Measurements from ENCODE around the gene VEPH1.
A peak's percentile ranks its signal among the peaks of the same experiment; 100 is the strongest.

VEPH1 gene

DNA sequence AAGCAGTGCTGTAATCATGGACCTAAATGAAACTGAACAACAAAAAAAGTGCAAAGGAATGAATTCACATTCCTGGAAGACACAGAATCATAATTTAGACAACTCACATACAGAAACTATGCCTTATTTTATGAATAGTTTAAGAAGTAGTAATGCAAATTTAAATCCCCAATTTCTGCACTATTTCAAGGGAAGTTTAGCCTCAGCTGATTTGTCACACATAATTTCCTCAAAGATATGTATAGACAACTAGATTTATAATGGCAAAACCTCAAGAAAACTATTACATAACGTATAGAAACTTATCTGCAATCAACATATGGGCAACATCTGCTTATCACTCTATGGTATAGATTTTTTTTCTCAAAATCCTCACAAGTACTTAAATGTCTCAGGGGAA is 74.4 kb downstream of the VEPH1 start:
- no peak for DNase-seq (ENCODE audit: low spot score)

- DNase-seq (ENCODE audit: low spot score), result peak; percentile 17
Measured at GRCh38 chr3:157427901-157428300, 75.3 kb downstream of the VEPH1 start.

- no peak for DNase-seq (ENCODE audit: low spot score)
Measured at GRCh38 chr3:157423337-157423736, 79.9 kb downstream of the VEPH1 start.

GRCh38 chr3:157420606-157421130 is 82.5 kb downstream of the VEPH1 start:
- no peak for DNase-seq (ENCODE audit: low spot score)

DNA sequence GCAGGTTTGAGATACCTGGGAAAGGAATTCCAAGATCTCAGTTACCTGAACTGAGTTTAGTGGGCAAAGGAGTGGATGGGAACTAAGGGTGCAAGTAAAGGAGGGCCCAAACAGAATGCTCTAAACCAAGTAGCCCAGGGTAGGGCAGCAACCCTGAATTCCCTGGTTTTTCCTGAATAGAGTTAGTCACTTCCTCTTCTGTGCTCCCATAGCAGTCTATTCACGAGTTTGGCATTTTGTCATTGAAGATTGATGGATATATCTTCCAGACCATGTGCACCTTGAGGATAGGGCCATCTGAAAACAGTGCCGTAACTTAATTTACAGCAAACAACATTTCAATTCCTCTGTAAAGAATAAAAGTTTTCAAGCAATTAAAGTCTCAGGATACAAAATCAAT is 85.1 kb downstream of the VEPH1 start:
- no peak for DNase-seq (ENCODE audit: low spot score)

DNA sequence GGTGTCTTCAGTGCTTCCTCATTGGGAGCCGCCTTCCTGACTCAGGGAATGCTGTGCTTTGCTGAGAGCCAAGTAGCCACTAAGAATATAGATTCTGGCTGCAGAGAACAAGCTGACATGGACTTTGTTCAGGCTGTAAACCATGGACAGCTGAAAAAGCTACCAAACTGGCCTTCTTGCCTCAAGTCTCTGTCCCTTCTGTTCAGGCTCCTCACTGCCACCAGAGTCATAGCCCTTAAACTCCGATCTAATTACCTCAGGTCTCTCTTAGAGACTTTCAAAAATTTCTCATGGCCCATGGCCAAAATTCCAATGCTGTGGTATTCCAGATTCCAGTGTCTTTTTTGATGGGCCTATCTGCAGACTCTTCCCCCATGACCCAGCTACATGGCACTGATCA is 86.0 kb downstream of the VEPH1 start:
- DNase-seq (ENCODE audit: low spot score), result no peak

DNA sequence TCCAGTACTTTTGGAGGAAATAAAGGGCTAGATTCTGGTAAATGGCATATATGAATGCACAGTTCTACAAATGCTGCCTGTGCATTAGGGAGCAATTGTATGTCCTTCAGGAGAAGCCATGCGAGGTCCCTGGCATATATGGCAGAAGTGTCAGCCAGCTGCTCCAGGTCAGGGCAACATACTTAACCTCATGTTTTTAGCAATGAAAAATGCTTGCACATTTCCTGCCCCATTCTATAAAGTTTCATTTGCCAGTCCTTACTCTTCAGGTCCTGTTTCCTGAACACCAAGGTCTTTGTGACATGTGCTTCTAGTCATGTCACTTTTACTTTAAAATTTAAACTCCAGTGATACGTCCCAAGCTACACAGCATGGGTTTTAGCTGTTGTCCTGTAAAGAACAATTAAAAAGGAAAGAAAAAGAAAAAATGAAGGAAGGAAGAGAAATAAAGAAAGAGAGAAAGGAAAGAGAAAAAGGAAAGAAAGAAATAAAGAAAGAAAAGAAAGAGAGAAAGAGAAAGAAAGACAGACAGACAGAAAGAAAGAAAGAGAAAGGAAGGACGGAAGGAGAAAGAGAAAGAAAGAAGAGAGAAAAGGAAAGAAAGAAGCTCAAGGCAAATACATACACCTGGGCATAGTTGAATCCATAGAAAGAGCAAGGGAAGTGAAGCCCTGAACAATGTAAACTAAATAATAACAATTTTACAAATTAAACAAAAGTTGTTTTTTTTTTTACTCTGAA is 86.7 kb downstream of the VEPH1 start:
- DNase-seq (ENCODE audit: low spot score), result no peak

- DNase-seq (ENCODE audit: low spot score), result no peak
Measured at GRCh38 chr3:157414861-157415260, 88.4 kb downstream of the VEPH1 start.

GRCh38 chr3:157412323-157412855 is 90.8 kb downstream of the VEPH1 start:
- no peak for DNase-seq (ENCODE audit: low spot score)

DNA sequence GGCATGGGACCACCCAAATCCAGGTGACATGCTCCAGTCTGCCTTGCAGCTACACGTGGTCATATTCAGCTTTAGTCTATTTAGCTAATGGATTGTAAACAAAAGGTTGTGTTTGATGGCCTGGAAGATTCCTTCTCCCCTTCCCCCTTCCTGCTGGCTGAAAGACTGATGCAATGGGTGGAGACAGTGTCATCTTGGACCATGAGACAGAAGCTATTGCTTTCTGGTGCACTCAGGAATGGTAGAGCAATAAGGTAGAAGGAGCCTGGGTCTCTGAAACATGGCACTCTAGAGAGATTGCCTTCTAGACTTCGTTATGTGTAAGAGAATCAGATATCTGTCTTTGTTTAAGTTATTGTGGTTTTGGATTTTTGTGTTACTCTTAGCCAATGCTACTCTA is 92.3 kb downstream of the VEPH1 start:
- DNase-seq (ENCODE audit: low spot score), result no peak

DNA sequence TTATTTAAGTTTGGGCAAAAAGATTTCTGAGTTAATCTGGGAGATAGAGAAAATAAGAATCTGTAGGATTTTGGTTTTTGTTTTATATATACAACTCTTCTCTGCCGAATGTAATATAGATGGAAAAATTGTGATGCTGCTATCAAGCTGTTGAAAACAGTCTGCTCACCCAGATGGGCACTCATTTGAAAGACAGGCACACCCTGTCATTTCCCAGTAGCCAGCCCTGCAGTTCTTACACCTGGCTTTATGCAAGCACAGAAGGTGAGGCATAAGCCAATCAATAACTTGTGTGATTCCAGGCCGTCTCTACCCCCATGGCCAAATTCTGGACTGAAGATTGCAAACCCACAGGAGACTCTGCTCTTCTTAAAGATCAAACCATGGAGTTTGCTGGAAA is 93.7 kb downstream of the VEPH1 start:
- DNase-seq (ENCODE audit: low spot score), result peak; percentile 7

DNA sequence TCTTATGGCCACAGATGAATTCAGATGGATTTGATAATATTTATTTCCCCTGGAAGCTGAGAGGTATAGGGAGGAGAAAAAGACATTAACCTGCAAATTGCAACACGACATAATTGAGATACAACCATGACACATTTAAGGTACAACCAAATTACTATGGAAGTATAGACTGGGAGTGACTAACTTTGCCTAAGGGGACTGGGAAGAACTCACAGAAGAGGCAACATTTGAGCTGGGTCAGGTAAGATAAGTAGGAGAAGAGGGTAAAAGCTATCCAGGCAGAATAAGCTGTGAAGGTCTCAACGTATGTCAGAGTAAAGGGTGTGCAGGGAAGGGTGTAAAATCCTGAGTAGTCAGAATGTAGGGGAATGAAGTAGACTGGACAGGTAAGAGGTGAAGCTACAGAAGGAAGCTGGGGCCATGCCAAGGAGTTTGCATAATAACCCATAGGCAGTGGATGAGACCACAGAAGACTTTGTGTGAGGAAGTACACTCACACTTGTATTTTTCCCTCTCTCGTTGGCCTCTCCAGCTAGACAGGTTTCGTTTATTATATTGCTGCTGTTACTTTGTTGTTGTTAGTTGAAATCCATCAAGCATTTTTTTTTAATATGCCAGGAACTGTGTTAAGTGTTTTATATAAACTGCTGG is 94.6 kb downstream of the VEPH1 start:
- no peak for DNase-seq (ENCODE audit: low spot score)

GRCh38 chr3:157407769-157408168 is 95.4 kb downstream of the VEPH1 start:
- DNase-seq (ENCODE audit: low spot score), result no peak

DNA sequence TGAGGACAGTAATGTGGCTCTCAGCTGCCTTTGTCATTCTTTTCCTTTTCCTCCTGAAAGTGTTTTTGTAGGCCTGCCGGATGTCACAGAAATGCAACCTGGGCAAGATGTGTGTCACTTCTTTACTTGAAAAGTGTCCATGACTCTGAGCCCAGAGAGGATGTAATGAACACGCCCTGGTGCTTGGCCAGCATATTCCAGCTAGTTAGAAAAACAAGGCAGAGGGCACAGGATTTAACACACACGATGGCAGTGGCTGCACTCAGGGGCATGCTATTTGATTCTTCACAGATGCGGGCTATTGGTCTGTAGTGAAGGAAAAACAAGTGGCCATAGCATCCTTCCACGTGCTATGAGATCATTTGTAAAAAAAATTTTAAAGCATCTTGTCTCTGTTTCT is 96.8 kb downstream of the VEPH1 start:
- no peak for DNase-seq (ENCODE audit: low spot score)

- DNase-seq (ENCODE audit: low spot score), result no peak
Measured at GRCh38 chr3:157405457-157405856, 97.8 kb downstream of the VEPH1 start.

DNA sequence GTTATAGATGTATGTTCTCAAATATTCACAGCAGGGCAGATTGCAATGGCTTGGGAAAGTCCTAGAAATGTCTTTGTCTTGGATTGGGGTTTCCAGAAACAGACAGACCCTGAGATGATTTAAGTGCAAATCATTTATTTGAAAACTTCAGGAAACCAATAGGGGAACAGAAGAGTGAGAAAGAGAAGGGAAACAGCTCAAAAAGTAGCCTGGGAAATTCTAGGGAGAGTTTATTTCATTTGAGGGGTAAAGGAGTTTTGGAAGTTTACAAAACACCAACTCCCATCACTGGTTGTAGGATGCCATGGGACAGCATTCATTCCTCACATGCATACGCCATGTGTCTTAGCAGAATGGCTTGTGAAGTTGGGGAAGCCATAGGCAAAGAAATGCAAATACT is 98.8 kb downstream of the VEPH1 start:
- DNase-seq (ENCODE audit: low spot score), result no peak

DNA sequence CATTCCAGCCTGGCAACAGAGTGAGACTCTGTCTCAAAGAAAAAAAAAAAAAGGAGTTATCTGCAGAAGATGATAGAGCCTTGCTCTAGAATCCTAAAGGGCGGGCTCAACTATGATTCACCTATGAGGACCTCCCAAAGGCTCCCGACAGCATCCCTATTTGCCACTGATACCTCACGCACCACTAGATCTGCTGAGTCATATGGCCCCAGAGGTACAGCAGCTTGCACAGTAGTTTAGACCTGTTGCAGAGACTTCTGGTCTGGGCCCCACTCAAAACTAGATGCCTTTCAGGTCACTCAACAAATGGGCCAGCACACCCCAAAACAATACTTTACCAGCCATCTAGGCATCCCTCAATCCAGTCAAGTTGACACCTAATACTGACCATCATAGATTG is 104.6 kb downstream of the VEPH1 start:
- DNase-seq (ENCODE audit: low spot score), result no peak

- peak; percentile 30 for DNase-seq (ENCODE audit: low spot score)
Measured at GRCh38 chr3:157394411-157394810, 108.8 kb downstream of the VEPH1 start.

GRCh38 chr3:157393113-157393512 is 110.1 kb downstream of the VEPH1 start:
- DNase-seq (ENCODE audit: low spot score), result no peak

DNA sequence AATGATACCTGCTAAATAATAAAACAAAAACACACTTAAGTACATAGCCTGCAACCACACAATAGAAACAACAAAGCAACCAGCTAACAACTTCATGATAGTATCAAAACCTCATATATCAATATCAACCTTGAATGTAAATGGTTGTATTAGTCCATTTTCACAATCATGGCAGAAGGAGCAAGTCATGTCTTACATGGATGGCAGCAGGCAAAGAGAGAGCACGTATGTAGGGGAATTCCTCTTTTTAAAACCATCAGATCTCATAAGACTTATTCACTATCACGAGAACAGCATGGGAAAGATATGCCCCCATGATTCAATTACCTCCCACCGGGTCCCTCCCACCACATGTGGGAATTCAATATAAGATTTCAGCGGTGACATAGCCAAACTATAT is 111.1 kb downstream of the VEPH1 start:
- no peak for DNase-seq (ENCODE audit: low spot score)

DNA sequence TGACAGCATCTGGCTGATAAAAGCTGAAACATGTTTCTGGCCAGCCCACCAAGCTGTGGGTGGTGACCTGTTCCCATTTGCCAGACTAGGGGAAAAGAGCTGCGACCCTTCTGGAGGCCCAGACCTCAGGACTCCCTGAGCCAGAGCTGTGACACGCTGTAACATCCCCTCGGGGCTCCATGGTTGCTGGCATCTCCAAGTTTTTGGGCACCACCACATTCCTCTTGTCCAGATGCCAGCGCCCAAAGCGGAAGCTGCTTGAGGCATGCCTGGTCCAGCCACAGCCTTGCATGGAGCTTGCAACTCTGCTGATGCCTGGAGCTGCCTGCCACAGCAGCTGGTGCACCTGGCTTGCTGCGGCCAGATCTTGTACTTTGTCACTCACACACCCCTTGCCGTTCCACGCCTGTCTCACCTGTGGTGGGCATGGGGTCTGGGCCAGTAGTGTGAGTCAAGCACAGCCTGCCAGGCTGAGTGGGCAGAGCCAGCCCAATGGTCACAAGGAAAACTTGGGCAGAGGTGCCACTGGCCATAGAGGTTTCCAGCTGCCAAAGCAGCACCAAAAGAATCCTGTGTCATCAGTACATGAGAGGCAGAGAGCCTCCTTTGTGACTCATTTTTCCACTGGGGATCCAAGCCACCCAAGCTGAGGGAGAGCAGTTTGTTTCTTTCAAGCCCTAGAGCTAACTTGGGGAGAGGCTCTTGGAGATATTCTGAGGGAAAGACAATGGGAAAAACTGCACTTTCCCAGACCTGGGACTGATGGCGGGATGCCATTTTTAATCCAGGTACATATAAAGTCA is 112.3 kb downstream of the VEPH1 start:
- DNase-seq (ENCODE audit: low spot score), result no peak

DNA sequence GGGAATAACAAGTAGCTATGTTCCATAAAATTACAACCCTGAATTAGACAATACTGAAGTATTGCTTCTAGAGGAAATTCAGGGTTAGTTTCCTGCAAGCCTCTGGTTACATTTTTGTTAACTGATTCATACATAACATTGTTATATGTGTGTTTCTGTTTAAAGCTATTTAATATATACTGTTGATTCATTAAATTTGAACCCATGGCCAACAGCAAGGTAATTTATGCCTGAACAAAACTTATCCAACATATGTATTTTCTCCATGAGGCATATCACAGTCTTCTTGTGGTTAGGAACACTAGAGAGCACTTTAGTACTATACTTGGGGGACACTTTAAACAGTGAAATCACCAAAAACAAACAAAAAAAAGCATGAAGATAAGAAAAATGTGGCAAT is 114.2 kb downstream of the VEPH1 start:
- DNase-seq (ENCODE audit: low spot score), result no peak
